Body of pancreas (tissue), 4 donors: ENCODE data around the gene RHOC.

Experiments used
- CTCF ChIP-seq, 7 experiments: fragments of 450-650 bp in 4 of 7; fragments of 200-600 bp in 3 of 7; sonication (generic) in 3 of 7; IDR thresholded peaks; one replicate each; pipeline ENCODE4 v1.5.1; 2016 to 2019; ENCODE audit warnings: antibody characterized with exemption in 7 of 7
- POLR2A ChIP-seq, 3 donors: fragments of 450-650 bp; IDR thresholded peaks; one replicate each; pipeline ENCODE4 v1.6.1; 2016; ENCODE audit warnings: antibody characterized with exemption in 3 of 3, mild to moderate bottlenecking in 2 of 3

- TF ChIP-seq CTCF (IDR thresholded peaks at IDR 0.05) = no peak
- no peak for TF ChIP-seq POLR2A (IDR thresholded peaks at IDR 0.05)
Observed at GRCh38 chr1:112677501-112677900, 29.4 kb downstream of the RHOC start.
